Measurements from ENCODE around the gene HDHD5.

GRCh38 chr22:17108256-17109112 is 50.6 kb downstream of the HDHD5 start:
- TF ChIP-seq POLR2AphosphoS5 (IDR thresholded peaks at IDR 0.05), result no peak
- no peak for TF ChIP-seq CTCF (IDR thresholded peaks at IDR 0.05)
